Keratinocyte (primary cell): ENCODE measurements around the gene ZFPL1. TPM values are rescaled to one million over a fixed set of nuclear protein-coding genes. Genes with fewer than 3 reads are reported as not detected.
A peak's percentile ranks its signal among the peaks of the same experiment; 100 is the strongest.

ENCODE experiments used
- DNase-seq: peaks from one replicate; pipeline ENCODE4 v3.0.0-alpha.2; 2011; ENCODE audit warnings: low read depth, missing footprints, low spot score
- FAIRE-seq: peaks from 2 replicates; lab custom pipeline; 2011; peaks lifted over from hg19 to GRCh38; lab: Jason Lieb, UNC
- H2AFZ ChIP-seq: 2 replicates; pipeline ENCODE4 v1.6.0; 2012; ENCODE audit warnings: low read length, control low read depth, inconsistent platforms; ENCODE audit not compliant: control insufficient read depth
- H3K27ac ChIP-seq: 2 replicates; pipeline ENCODE4 v1.5.1; 2011; ENCODE audit warnings: low read length; ENCODE audit not compliant: control insufficient read depth, insufficient read depth
- H3K27me3 ChIP-seq: 3 replicates; pipeline ENCODE4 v1.6.0; 2011; ENCODE audit warnings: low read length; ENCODE audit not compliant: control insufficient read depth, insufficient read depth; ENCODE audit errors: extremely low read depth
- H3K36me3 ChIP-seq, 2 experiments: 2 replicates in 1 of 2; 3 replicates in 1 of 2; pipeline ENCODE4 v1.5.1; 2011; ENCODE audit warnings: low read length in 2 of 2, mild to moderate bottlenecking in 1 of 2; ENCODE audit not compliant: control insufficient read depth in 2 of 2, insufficient read depth in 2 of 2; ENCODE audit errors: extremely low read depth in 1 of 2
- H3K4me1 ChIP-seq: 3 replicates; pipeline ENCODE4 v1.5.1; 2011; ENCODE audit warnings: low read length; ENCODE audit not compliant: control insufficient read depth, insufficient read depth; ENCODE audit errors: extremely low read depth
- H3K4me2 ChIP-seq: 3 replicates; pipeline ENCODE4 v1.6.0; 2011; ENCODE audit warnings: low read depth, low read length; ENCODE audit not compliant: control insufficient read depth, insufficient read depth; ENCODE audit errors: extremely low read depth
- H3K4me3 ChIP-seq, 3 experiments: fragments of 200-600 bp in 1 of 3; sonication (generic) in 1 of 3; 2 replicates in 2 of 3; 3 replicates in 1 of 3; pipeline ENCODE4 v1.5.1; 2011 to 2016; ENCODE audit warnings: low read length in 3 of 3, mild to moderate bottlenecking in 3 of 3, control low read depth in 2 of 3, inconsistent platforms in 1 of 3, low read depth in 1 of 3, mixed read lengths in 1 of 3, mixed run types in 1 of 3, moderate library complexity in 1 of 3; ENCODE audit not compliant: control insufficient read depth in 2 of 3, insufficient read depth in 2 of 3; ENCODE audit errors: extremely low read depth in 1 of 3
- H3K79me2 ChIP-seq: 2 replicates; pipeline ENCODE4 v1.6.0; 2012; ENCODE audit warnings: low read length; ENCODE audit not compliant: control insufficient read depth, insufficient read depth
- H3K9ac ChIP-seq: 3 replicates; pipeline ENCODE4 v1.6.0; 2011; ENCODE audit warnings: low read length; ENCODE audit not compliant: control insufficient read depth, insufficient read depth; ENCODE audit errors: extremely low read depth
- H3K9me1 ChIP-seq: 3 replicates; pipeline ENCODE4 v1.6.0; 2011; ENCODE audit warnings: low read length; ENCODE audit not compliant: control insufficient read depth, insufficient read depth; ENCODE audit errors: extremely low read depth
- H3K9me3 ChIP-seq: 2 replicates; pipeline ENCODE4 v1.5.1; 2012; ENCODE audit warnings: low read depth, low read length; ENCODE audit not compliant: control insufficient read depth
- H4K20me1 ChIP-seq: 3 replicates; pipeline ENCODE4 v1.6.0; 2011; ENCODE audit warnings: low read length; ENCODE audit not compliant: control insufficient read depth, insufficient read depth; ENCODE audit errors: extremely low read depth
- CTCF ChIP-seq, 3 experiments: IDR thresholded peaks in 1 of 3; conservative IDR thresholded peaks in 1 of 3; optimal IDR thresholded peaks in 1 of 3; 2 replicates in 2 of 3; 3 replicates in 1 of 3; pipeline versions ENCODE3 to v1.5.1; 2011; ENCODE audit warnings: low read length in 3 of 3, mild to moderate bottlenecking in 3 of 3, moderate library complexity in 2 of 3, control low read depth in 1 of 3, inconsistent platforms in 1 of 3; ENCODE audit not compliant: insufficient read depth in 2 of 3; ENCODE audit errors: extremely low read depth in 1 of 3
- EZH2 ChIP-seq: IDR thresholded peaks from one replicate; pipeline ENCODE4 v1.6.1; 2012; ENCODE audit warnings: inconsistent platforms, mild to moderate bottlenecking, low read length, moderate library complexity
- dilution Hi-C: fragments of 300-500 bp; cut with MboI; formaldehyde crosslinking; loops from one replicate; pipeline ENCODE4 v1.7.0; 2020; ENCODE audit warnings: low sequenced_read_pairs; ENCODE audit not compliant: extremely low pct_ligation_motif_present
- polyA plus RNA-seq, 5 experiments: library from polyadenylated mRNA; depleted of rRNA in 3 of 5; stranded (reverse) in 3 of 5; stranded (forward) in 1 of 5; unstranded in 1 of 5; fragments of >200 nt; gene quantifications; 1 replicate in 1 of 5; 2 replicates in 3 of 5; 3 replicates in 1 of 5; pipeline versions ENCODE4 v1.2.1 to v1.2.3, GENCODE V29; 2011 to 2012; ENCODE audit warnings: missing spikeins in 2 of 5, low read depth in 1 of 5, low replicate concordance in 1 of 5

ZFPL1 gene
- polyA plus RNA-seq, 1 donor (not counting 4 experiments of a cell fraction or from before 2014, with no cell fraction given), result 15.0 TPM

- FAIRE-seq (no peak), DNase-seq (no peak)
- TF ChIP-seq EZH2, result no peak
- no peak for TF ChIP-seq CTCF (optimal IDR thresholded peaks at IDR 0.05 in 1 of 3, IDR thresholded peaks at IDR 0.05 in 1 of 3, conservative IDR thresholded peaks at IDR 0.05 in 1 of 3; ENCODE audit: extremely low read depth in 1 of 3, insufficient read depth in 2 of 3, low read length in 3 of 3)
- Histone ChIP-seq H3K36me3 (peaks cover 10 to 13% of the 10 kb centered on the region in 2 experiments), H3K4me3 (peak overlapping the region in 2 of 3 experiments; percentile 46 to 68), H3K4me1 (peaks cover 32% of the 10 kb centered on the region), H3K4me2 (peak overlapping the region; percentile 91), H3K27ac (no peak overlapping the region), H4K20me1 (no peaks in the 10 kb centered on the region), H3K9me1 (peaks cover 2% of the 10 kb centered on the region), H3K79me2 (peaks cover 18% of the 10 kb centered on the region), H3K9ac (no peak overlapping the region), H2AFZ (no peak overlapping the region), H3K9me3 (no peaks in the 10 kb centered on the region), H3K27me3 (no peaks in the 10 kb centered on the region)
- dilution Hi-C loops, result no loop called here
Observed at GRCh38 chr11:65113361-65113756, 29.3 kb downstream of the ZFPL1 start.

- no peak overlapping the region for H3K4me3 ChIP-seq
- no peak overlapping the region for H3K4me2 ChIP-seq
- no peak overlapping the region for H3K27ac ChIP-seq
- H3K36me3 ChIP-seq, result peaks cover 14 to 15% of the 10 kb centered on the region in 2 experiments
- no peaks in the 10 kb centered on the region for H3K9me3 ChIP-seq
- peaks cover 18% of the 10 kb centered on the region for H3K79me2 ChIP-seq
- FAIRE-seq (no peak), DNase-seq (no peak)
- H4K20me1 ChIP-seq, result no peaks in the 10 kb centered on the region
- H3K4me1 ChIP-seq, result peaks cover 32% of the 10 kb centered on the region
- dilution Hi-C loops, result no loop called here
- no peaks in the 10 kb centered on the region for H3K27me3 ChIP-seq
- peaks cover 2% of the 10 kb centered on the region for H3K9me1 ChIP-seq
- H3K9ac ChIP-seq, result no peak overlapping the region
- H2AFZ ChIP-seq, result no peak overlapping the region
- no peak for TF ChIP-seq CTCF (optimal IDR thresholded peaks at IDR 0.05 in 1 of 3, IDR thresholded peaks at IDR 0.05 in 1 of 3, conservative IDR thresholded peaks at IDR 0.05 in 1 of 3; ENCODE audit: extremely low read depth in 1 of 3, insufficient read depth in 2 of 3, low read length in 3 of 3)
- no peak for TF ChIP-seq EZH2
Observed at GRCh38 chr11:65113839-65114238, 29.8 kb downstream of the ZFPL1 start.
